MCF 10A (cell line): ENCODE measurements around the gene PPP1CA. TPM values are rescaled to one million over a fixed set of nuclear protein-coding genes. Genes with fewer than 3 reads are reported as not detected.

Experiments used
- BruUV-seq: library from RNA; stranded (reverse); fragments of 400-500 nt; replicated peaks from 2 replicates; lab custom pipeline; 2021; lab: Mats Ljungman, UMichigan
- CTCF ChIA-PET: fragments of 300-600 bp; sonication (Branson Sonifier 250); formaldehyde crosslinking; extraction: SDS; loops from one replicate; lab custom pipeline; 2021; ENCODE audit warnings: antibody characterized with exemption, inconsistent platforms; lab: Yijun Ruan, JAX
- POLR2A ChIA-PET: fragments of 300-600, 350-650 bp; sonication (Branson Sonifier 250); formaldehyde crosslinking; extraction: SDS; loops from one replicate; lab custom pipeline; 2020; ENCODE audit warnings: antibody characterized with exemption, inconsistent platforms; lab: Yijun Ruan, JAX
- DNase-seq: peaks from one replicate; pipeline ENCODE4 v3.0.0-alpha.2; 2018; ENCODE audit not compliant: unreplicated experiment
- H3K27ac Mint-ChIP-seq: one replicate; pipeline ENCODE4 v1.8.0; 2022; ENCODE audit warnings: mild to moderate bottlenecking, low read depth, mixed read lengths; ENCODE audit not compliant: unreplicated experiment
- H3K27me3 Mint-ChIP-seq: one replicate; pipeline ENCODE4 v1.8.0; 2022; ENCODE audit warnings: mixed read lengths; ENCODE audit not compliant: insufficient read depth, unreplicated experiment
- H3K36me3 Mint-ChIP-seq: one replicate; pipeline ENCODE4 v1.8.0; 2022; ENCODE audit warnings: mild to moderate bottlenecking, moderate library complexity, mixed read lengths; ENCODE audit not compliant: insufficient read depth, unreplicated experiment
- H3K4me1 Mint-ChIP-seq: one replicate; pipeline ENCODE4 v1.8.0; 2022; ENCODE audit warnings: mixed read lengths; ENCODE audit not compliant: insufficient read depth, unreplicated experiment
- H3K4me3 Mint-ChIP-seq: one replicate; pipeline ENCODE4 v1.8.0; 2022; ENCODE audit warnings: mild to moderate bottlenecking, moderate library complexity, mixed read lengths; ENCODE audit not compliant: unreplicated experiment
- H3K9me3 Mint-ChIP-seq: one replicate; pipeline ENCODE4 v1.8.0; 2022; ENCODE audit warnings: mixed read lengths; ENCODE audit not compliant: unreplicated experiment
- CTCF ChIP-seq: fragments of 200-600 bp; IDR thresholded peaks from one replicate; pipeline ENCODE4 v1.8.0; 2022; ENCODE audit warnings: antibody characterized with exemption, mild to moderate bottlenecking; ENCODE audit not compliant: unreplicated experiment
- intact Hi-C: fragments of 100-400 bp; cut with micrococcal nuclease; formaldehyde crosslinking; loops from 2 replicates; pipeline ENCODE4 v1.14.1; 2022
- total RNA-seq: library from RNA; stranded (reverse); gene quantifications from 2 replicates; pipeline ENCODE4 v1.2.3, GENCODE V29; 2022

Gene PPP1CA
- total RNA-seq, 1 experiment from 2014 or later = 143 TPM

GRCh38 chr11:67365736-67366444 is 35.8 kb downstream of the PPP1CA start:
- no peaks in the 10 kb centered on the region for H3K9me3 Mint-ChIP-seq
- H3K4me1 Mint-ChIP-seq = peaks cover 42% of the 10 kb centered on the region
- POLR2A ChIA-PET = interaction anchor here (0.7 to 1.2 kb wide), 3 partner anchors 9 to 25 kb away, joined by 3 to 4 read pairs (median 4); partner anchors contain the start of gene RAD9A
- BruUV-seq = no TSS peak
- intact Hi-C loops = no loop called here
- CTCF ChIA-PET = interaction anchor here (0.6 to 18.6 kb wide), 4 partner anchors 10 to 15 kb away, joined by 3 to 659 read pairs (median 4); partner anchors contain the start of gene CLCF1
- no peak overlapping the region for H3K4me3 Mint-ChIP-seq
- no peak for DNase-seq
- H3K36me3 Mint-ChIP-seq = peaks cover 25% of the 10 kb centered on the region
- TF ChIP-seq CTCF = no peak
- no peaks in the 10 kb centered on the region for H3K27me3 Mint-ChIP-seq
- H3K27ac Mint-ChIP-seq = no peak overlapping the region

DNA sequence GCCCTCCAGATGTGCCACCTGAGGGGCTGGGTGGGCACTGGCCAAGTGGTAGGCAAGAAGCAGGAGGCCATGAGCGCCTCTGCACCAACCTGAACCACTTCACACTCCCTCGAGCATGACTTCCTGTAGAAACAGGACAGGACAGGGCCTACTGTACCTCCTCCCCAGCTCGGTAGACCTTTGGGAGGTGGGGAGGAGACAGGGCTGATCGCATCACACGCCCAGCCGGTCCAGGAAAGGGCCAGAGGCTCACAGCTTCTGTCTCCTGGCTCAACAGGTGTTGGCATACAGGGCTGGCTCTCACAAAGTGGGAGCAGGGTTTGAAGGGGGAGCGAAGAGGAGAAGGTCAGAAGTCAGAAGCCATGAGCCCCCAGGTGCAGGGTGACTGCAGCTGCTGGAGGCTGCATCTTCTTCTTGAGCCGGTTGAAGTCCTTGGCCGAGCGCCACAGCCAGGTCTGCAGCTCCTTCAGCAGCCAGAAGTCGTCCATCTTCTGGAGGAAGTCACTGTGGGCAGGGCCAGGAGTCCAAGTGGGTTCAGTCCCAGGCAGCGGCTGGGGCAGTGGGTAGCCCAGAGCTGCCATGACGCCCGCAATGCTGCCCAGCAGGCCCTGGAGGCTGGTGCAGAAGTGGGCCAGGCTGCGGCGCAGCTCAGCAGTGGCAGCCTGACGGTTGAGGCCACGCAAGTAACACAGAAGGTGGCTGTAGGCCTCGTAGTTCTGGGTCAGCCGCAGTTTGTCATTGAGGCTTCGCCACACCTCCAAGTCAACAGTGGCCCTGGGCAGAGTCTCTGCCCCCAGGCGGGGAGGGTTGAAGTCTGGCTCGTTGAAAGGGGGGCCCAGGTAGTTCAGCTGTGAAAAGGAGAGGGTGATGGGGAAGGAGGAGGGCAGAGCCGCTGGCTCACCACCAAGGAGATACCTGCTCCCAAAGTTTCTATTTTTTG is 36.6 kb downstream of the PPP1CA start:
- no peak for DNase-seq
- no peaks in the 10 kb centered on the region for H3K27me3 Mint-ChIP-seq
- no peak overlapping the region for H3K4me3 Mint-ChIP-seq
- H3K27ac Mint-ChIP-seq = no peak overlapping the region
- H3K36me3 Mint-ChIP-seq = peaks cover 19% of the 10 kb centered on the region
- TF ChIP-seq CTCF = no peak
- ChIA-PET POLR2A (interaction anchor here (1.0 to 1.2 kb wide), 2 partner anchors 8 to 26 kb away, joined by 4 read pairs; partner anchors contain the start of gene RAD9A), CTCF (interaction anchor here (1.5 to 18.6 kb wide), 2 partner anchors 9 to 13 kb away, joined by 4 to 659 read pairs; partner anchors contain the start of gene CLCF1)
- no peaks in the 10 kb centered on the region for H3K9me3 Mint-ChIP-seq
- intact Hi-C loops = no loop called here
- peaks cover 35% of the 10 kb centered on the region for H3K4me1 Mint-ChIP-seq
- BruUV-seq = no TSS peak

DNA sequence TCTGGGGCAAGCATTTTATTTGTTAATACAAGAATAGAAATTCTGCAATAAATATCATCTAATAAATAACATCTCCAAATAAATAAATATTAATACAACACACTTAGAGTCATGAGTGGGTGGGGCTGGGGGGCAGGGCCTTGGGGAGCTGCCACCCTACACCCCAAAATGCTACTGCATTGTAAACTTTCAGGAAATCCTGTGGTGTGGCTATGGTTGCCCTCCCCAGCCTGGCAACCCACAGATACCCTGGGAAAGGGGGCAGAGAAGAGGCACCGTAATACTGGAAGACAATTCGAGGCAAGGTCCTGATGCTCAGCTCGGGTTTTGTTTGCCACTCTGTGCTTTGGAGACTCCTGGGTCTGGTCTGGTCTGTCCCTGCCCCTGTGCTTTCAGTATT is 37.5 kb downstream of the PPP1CA start:
- no peak overlapping the region for H3K27ac Mint-ChIP-seq
- H3K36me3 Mint-ChIP-seq = peaks cover 14% of the 10 kb centered on the region
- H3K27me3 Mint-ChIP-seq = no peaks in the 10 kb centered on the region
- no peak for DNase-seq
- ChIA-PET CTCF (interaction anchor here (3.0 to 18.6 kb wide), 2 partner anchors 13 to 14 kb away, joined by 20 to 659 read pairs; partner anchors contain the start of gene CLCF1), POLR2A (interaction anchor here (1.7 kb wide), 1 partner anchor 218 kb away, joined by 4 read pairs; no protein-coding TSS in a partner anchor)
- no peak overlapping the region for H3K4me3 Mint-ChIP-seq
- no peaks in the 10 kb centered on the region for H3K9me3 Mint-ChIP-seq
- intact Hi-C loops = no loop called here
- peaks cover 35% of the 10 kb centered on the region for H3K4me1 Mint-ChIP-seq
- BruUV-seq = no TSS peak
- TF ChIP-seq CTCF = no peak
